Measurements from ENCODE around the gene MKLN1. TPM values are rescaled to one million over a fixed set of nuclear protein-coding genes. Genes with fewer than 3 reads are reported as not detected.

Gene MKLN1
- total RNA-seq, 2 experiments from 2014 or later: 12.1 to 56.6 TPM

DNA sequence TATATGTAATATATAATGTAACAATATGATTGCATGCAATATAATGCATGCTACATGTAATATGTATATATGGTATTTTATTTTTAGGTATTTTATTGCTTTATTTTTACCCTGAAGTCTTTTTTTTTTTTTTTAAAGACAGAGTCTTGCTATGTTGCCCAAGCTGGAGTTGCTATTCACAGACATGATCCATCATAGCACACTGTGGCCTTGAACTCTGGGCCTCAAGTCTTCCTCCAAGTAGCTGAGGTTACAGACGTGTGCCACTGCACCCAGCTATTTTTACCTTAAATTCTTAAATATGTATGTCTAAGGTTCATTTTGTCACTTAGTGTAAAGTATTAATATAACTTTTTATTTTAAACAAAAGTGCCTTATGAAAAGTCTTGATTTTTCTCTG, 47.1 kb downstream of the MKLN1 start:
- Histone ChIP-seq H3K4me2 (ENCODE audit: low read length) (no peak overlapping the region), H2AFZ (ENCODE audit: low read length) (no peak overlapping the region), H3K4me3 (ENCODE audit: low read depth, low read length, poor library complexity, severe bottlenecking) (no peak overlapping the region), H3K36me3 (ENCODE audit: insufficient read depth, low read length) (peaks cover 4% of the 10 kb centered on the region; the same call in 1 of the 2 replicates), H4K20me1 (ENCODE audit: insufficient read depth, low read length) (0 out of 2 replicates have a peak, but pooled peaks cover 6% of the 10 kb centered on the region), H3K4me1 (ENCODE audit: insufficient read depth, low read length, poor library complexity, severe bottlenecking) (peaks cover 19% of the 10 kb centered on the region), H3K79me2 (ENCODE audit: insufficient read depth, low read depth, low read length) (peaks cover 56% of the 10 kb centered on the region), H3K9me3 (ENCODE audit: low read length) (no peaks in the 10 kb centered on the region), H3K27ac (ENCODE audit: low read depth, low read length, poor library complexity, severe bottlenecking) (no peak overlapping the region), H3K9me2 (ENCODE audit: insufficient read depth, low read length) (no peaks in the 10 kb centered on the region)
- CTCF ChIA-PET (ENCODE audit: unreplicated experiment): no interaction called here
- BruUV-seq (replicated peaks): no TSS peak
- DNase-seq (ENCODE audit: low spot score): no peak
- intact Hi-C loops (cut with micrococcal nuclease; ENCODE audit: unreplicated experiment): no loop called here
- TF ChIP-seq, protein P1, sequence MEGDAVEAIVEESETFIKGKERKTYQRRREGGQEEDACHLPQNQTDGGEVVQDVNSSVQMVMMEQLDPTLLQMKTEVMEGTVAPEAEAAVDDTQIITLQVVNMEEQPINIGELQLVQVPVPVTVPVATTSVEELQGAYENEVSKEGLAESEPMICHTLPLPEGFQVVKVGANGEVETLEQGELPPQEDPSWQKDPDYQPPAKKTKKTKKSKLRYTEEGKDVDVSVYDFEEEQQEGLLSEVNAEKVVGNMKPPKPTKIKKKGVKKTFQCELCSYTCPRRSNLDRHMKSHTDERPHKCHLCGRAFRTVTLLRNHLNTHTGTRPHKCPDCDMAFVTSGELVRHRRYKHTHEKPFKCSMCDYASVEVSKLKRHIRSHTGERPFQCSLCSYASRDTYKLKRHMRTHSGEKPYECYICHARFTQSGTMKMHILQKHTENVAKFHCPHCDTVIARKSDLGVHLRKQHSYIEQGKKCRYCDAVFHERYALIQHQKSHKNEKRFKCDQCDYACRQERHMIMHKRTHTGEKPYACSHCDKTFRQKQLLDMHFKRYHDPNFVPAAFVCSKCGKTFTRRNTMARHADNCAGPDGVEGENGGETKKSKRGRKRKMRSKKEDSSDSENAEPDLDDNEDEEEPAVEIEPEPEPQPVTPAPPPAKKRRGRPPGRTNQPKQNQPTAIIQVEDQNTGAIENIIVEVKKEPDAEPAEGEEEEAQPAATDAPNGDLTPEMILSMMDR (conservative IDR thresholded peaks at IDR 0.05; ENCODE audit: low read length): no peak
- no peak for TF ChIP-seq EZH2phosphoT487 (IDR thresholded peaks at IDR 0.05; ENCODE audit: borderline replicate concordance, low read depth, low read length)
- POLR2A ChIA-PET: no interaction called here

DNA sequence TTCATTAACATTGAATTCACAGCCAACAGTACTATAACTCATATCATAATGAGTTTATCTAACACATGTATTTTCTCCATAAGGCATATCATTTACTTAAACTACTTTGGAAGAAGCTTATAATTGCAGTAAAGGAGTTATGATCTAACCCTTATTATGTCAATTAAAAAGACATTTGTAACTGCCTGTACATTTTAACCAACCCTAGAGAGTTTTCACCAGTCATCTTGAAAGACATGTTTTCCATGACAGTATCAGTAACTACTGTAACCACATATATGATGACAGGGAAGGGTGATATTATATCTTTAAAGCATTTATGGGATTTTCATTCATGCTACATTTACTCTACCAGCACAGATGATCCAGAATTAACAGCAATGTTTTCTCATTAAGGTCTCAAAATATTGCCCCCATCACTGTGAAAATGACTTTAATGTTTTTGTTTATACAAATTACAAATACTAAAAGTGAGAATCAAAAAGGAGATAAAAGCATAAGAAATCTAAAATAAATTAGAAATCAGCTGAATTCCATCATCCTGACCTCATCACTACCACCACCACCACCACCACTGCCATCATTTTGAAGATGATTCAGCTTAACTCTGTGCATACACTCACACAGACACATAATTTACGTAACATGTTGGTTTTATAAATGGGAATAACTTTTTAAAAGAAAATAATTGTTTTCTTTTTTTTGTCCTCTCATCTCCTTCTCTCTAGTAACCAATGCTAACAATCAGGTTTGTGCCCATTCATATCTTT, 53.6 kb downstream of the MKLN1 start:
- no peak overlapping the region for H3K4me2 ChIP-seq (ENCODE audit: low read length)
- CTCF ChIA-PET (ENCODE audit: unreplicated experiment): no interaction called here
- no peak overlapping the region for H3K4me3 ChIP-seq (ENCODE audit: low read depth, low read length, poor library complexity, severe bottlenecking)
- H3K9me3 ChIP-seq (ENCODE audit: low read length): no peaks in the 10 kb centered on the region
- intact Hi-C loops (cut with micrococcal nuclease; ENCODE audit: unreplicated experiment): no loop called here
- no peak overlapping the region for H3K27ac ChIP-seq (ENCODE audit: low read depth, low read length, poor library complexity, severe bottlenecking)
- no peak for TF ChIP-seq EZH2phosphoT487 (IDR thresholded peaks at IDR 0.05; ENCODE audit: borderline replicate concordance, low read depth, low read length)
- TF ChIP-seq, protein P1 (conservative IDR thresholded peaks at IDR 0.05; ENCODE audit: low read length): no peak
- POLR2A ChIA-PET: interaction anchor here (0.7 to 1.4 kb wide), 2 partner anchors 20 to 24 kb away, joined by 3 read pairs; no protein-coding TSS in a partner anchor
- H3K36me3 ChIP-seq (ENCODE audit: insufficient read depth, low read length): peaks cover 9% of the 10 kb centered on the region
- no peak overlapping the region for H2AFZ ChIP-seq (ENCODE audit: low read length)
- H3K4me1 ChIP-seq (ENCODE audit: insufficient read depth, low read length, poor library complexity, severe bottlenecking): no peaks in the 10 kb centered on the region
- no peak for DNase-seq (ENCODE audit: low spot score)
- peaks cover 5% of the 10 kb centered on the region; the same call in 1 of the 2 replicates for H3K79me2 ChIP-seq (ENCODE audit: insufficient read depth, low read depth, low read length)
- H4K20me1 ChIP-seq (ENCODE audit: insufficient read depth, low read length): no peaks in the 10 kb centered on the region
- BruUV-seq (replicated peaks): no TSS peak
- no peaks in the 10 kb centered on the region for H3K9me2 ChIP-seq (ENCODE audit: insufficient read depth, low read length)
